Measurements from ENCODE around the gene SYCP2. TPM values are rescaled to one million over a fixed set of nuclear protein-coding genes. Genes with fewer than 3 reads are reported as not detected.

The SYCP2 gene
- total RNA-seq, 1 donor from 2014 or later: 3.2 TPM

- no peak for DNase-seq (ENCODE audit: low spot score)
These were observed 111.0 kb downstream of the SYCP2 start for GRCh38 chr20:59822291-59823029.

- no peak for DNase-seq (ENCODE audit: low spot score)
These were observed 111.6 kb downstream of the SYCP2 start for GRCh38 chr20:59821788-59822187.

- no peak for DNase-seq (ENCODE audit: low spot score)
These were observed 112.2 kb downstream of the SYCP2 start for GRCh38 chr20:59821201-59821600.

GRCh38 chr20:59820204-59821041, 113.0 kb downstream of the SYCP2 start:
- no peak for DNase-seq (ENCODE audit: low spot score)

DNA sequence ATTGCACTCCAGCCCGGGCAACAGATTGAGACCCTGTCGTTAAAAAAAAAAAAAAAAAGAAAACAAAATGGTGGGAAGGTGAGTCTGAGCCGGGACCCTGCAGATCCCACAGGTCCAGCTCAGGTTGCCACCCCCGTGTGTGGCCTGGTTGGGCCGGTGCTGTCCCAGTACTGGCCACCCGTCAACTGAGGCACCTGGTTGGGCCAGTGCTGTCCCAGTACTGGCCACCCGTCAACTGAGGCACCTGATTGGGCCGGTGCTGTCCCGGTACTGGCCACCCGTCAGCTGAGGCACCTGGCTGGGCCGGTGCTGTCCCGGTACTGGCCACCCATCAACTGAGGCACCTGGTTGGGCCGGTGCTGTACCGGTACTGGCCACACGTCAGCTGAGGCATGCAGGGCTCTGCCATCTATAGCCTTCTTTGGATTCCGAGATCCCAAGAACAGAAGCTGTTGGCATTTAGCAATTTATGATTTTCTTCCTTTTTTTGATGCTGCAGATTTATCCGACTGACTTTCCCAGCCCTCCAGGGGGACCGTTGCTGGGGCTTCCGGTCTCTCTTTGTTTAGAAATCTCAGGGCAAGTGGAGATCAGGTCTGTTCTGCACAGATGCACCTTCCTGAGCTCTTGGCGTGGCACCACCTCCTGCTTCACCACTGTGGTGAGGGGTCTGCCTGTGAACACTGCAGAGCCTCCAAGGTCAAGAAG, 113.8 kb downstream of the SYCP2 start:
- no peak for DNase-seq (ENCODE audit: low spot score)

- DNase-seq (ENCODE audit: low spot score): no peak
These were observed 114.5 kb downstream of the SYCP2 start for GRCh38 chr20:59818911-59819310.

GRCh38 chr20:59817846-59818615, 115.4 kb downstream of the SYCP2 start:
- no peak for DNase-seq (ENCODE audit: low spot score)

DNA sequence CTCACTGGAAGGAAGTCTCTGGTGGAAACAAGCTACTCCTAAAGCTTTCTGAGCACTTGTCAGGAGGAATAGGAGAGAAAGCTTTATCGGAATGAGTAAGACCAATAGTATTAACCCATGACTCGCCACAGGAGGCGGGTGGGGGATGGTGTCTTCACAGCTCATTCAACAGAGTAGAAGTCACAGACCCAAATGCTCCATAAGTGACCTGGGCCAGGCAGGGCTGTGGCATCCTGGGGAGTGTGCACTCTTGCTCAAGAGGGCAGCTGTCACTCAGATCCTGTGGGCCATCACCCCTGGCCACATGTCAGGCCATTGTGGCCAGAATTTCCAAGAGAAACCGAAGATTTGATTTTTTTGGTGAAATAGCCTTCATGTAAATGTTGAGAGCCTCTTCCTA, 116.0 kb downstream of the SYCP2 start:
- no peak for DNase-seq (ENCODE audit: low spot score)

DNA sequence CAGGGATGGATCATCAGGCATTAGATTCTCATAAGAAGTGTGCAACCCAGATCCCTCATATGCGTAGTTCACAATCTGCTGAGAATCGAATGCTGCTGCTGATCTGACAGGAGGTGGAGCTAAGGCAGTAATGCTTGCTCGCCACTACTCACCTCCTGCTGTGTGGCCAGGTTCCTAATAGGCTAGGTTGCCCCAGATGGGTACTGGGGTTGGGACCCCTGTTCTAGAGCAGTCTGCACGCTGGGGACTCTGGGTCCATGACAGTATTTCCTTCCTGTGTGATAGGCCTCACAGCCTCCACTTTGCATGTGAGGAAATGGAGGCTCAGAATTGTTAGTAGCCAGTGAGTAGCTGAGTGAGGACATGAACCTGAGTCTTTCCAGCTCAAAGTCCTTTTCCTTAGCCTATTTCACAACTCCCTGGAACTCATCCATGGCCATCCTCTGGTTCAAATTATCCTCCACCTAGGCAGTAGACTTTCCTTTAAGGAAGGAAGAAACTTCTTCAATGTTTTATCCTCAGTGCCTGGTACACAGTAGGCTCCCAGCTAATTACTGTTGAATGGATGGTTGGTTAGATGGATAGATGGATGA, 117.2 kb downstream of the SYCP2 start:
- DNase-seq (ENCODE audit: low spot score): no peak

DNA sequence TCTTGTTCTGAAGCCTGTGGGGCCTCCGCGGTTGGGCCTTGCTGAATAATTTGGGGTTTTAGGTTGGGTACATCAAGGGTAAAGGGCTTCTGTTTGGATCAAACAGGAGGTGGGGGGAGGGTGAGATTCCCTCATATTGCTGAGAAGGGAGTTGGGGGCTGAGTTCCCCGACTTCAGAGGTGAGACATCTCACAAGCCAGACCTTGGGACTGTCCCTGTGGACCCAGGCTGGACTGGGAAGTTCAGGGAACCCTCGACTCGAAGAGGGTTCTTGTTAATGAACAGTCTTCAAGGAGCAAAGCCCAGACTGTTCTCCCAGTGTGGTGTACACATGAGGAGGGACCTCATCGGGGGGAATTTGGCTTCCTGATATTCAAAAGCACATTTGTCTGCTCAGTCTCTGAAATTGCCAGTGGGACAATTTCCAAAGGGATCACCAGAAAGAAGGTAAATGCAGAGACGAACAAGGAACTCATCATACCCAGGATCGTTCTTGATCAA, 118.5 kb downstream of the SYCP2 start:
- no peak for DNase-seq (ENCODE audit: low spot score)

GRCh38 chr20:59813948-59814839, 119.2 kb downstream of the SYCP2 start:
- no peak for DNase-seq (ENCODE audit: low spot score)

Other genes with a start within 250 kb of the SYCP2 start
- gene PPP1R3D, start 6.7 kb upstream of the SYCP2 start, total RNA-seq: 9.2 TPM
- gene FAM217B, start 6.8 kb upstream of the SYCP2 start, total RNA-seq: 19.7 TPM
- 31.0 TPM for gene CDH26, start 24.8 kb upstream of the SYCP2 start, total RNA-seq